C4-2B (cell line): ENCODE results near the gene TMEM267.

Experiments
- ZFX ChIP-seq: fragments of 450-650 bp; IDR thresholded peaks from 2 replicates; pipeline ENCODE4 v1.6.1; 2017
- TF ChIP-seq, protein P1 (sequence below): fragments of 450-650 bp; conservative IDR thresholded peaks from 2 replicates; pipeline ENCODE4 v1.5.1; 2017; ENCODE audit warnings: mild to moderate bottlenecking

GRCh38 chr5:43416803-43417394, 66.8 kb downstream of the TMEM267 start:
- TF ChIP-seq, protein P1, sequence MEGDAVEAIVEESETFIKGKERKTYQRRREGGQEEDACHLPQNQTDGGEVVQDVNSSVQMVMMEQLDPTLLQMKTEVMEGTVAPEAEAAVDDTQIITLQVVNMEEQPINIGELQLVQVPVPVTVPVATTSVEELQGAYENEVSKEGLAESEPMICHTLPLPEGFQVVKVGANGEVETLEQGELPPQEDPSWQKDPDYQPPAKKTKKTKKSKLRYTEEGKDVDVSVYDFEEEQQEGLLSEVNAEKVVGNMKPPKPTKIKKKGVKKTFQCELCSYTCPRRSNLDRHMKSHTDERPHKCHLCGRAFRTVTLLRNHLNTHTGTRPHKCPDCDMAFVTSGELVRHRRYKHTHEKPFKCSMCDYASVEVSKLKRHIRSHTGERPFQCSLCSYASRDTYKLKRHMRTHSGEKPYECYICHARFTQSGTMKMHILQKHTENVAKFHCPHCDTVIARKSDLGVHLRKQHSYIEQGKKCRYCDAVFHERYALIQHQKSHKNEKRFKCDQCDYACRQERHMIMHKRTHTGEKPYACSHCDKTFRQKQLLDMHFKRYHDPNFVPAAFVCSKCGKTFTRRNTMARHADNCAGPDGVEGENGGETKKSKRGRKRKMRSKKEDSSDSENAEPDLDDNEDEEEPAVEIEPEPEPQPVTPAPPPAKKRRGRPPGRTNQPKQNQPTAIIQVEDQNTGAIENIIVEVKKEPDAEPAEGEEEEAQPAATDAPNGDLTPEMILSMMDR: no peak
- TF ChIP-seq ZFX: no peak
